K562 (cell line): Measurements from ENCODE around the gene UBE2C. TPM values are rescaled to one million over a fixed set of nuclear protein-coding genes. Genes with fewer than 3 reads are reported as not detected.

Experiments
- ADNP ChIP-seq: fragments of 200-800 bp; sonication (Bioruptor generic); IDR thresholded peaks from 2 replicates; pipeline ENCODE4 v1.6.1; 2016; ENCODE audit warnings: missing genetic modification characterization, missing compliant biosample characterization
- BACH1 ChIP-seq: fragments of 200-800 bp; sonication (Bioruptor generic); IDR thresholded peaks from 2 replicates; pipeline ENCODE4 v1.6.1; 2016; ENCODE audit warnings: missing genetic modification characterization, missing compliant biosample characterization
- C11orf30 ChIP-seq: fragments of 450-650 bp; IDR thresholded peaks from 2 replicates; pipeline ENCODE4 v1.6.1; 2016; ENCODE audit warnings: low read depth, mild to moderate bottlenecking
- CBFA2T3 ChIP-seq: fragments of 450-650 bp; IDR thresholded peaks from 2 replicates; pipeline ENCODE4 v1.6.1; 2017
- DPF2 ChIP-seq: fragments of 450-650 bp; IDR thresholded peaks from 2 replicates; pipeline ENCODE4 v1.6.1; 2016
- FOXK2 ChIP-seq, 2 experiments: fragments of 450-650 bp; IDR thresholded peaks in 1 of 2; conservative IDR thresholded peaks in 1 of 2; 2 replicates each; pipeline ENCODE4 v1.6.1; 2016; ENCODE audit warnings: low read depth in 2 of 2, mild to moderate bottlenecking in 1 of 2
- JUN ChIP-seq, 2 experiments: sonication (generic) in 1 of 2; formaldehyde crosslinking in 1 of 2; IDR thresholded peaks; 2 replicates each; pipeline versions ENCODE4 v1.6.1 to v1.8.0; 2012 to 2022; ENCODE audit warnings: borderline replicate concordance in 2 of 2, mild to moderate bottlenecking in 2 of 2, improper control_type of control experiment in 1 of 2, low read depth in 1 of 2, low read length in 1 of 2, missing genetic modification reagents in 1 of 2
- JUND ChIP-seq, 2 experiments: IDR thresholded peaks; 2 replicates in 1 of 2; 3 replicates in 1 of 2; pipeline ENCODE4 v1.6.1; 2011; ENCODE audit warnings: borderline replicate concordance in 2 of 2, low read depth in 2 of 2, low read length in 2 of 2, improper control_type of control experiment in 1 of 2, missing biosample characterization in 1 of 2, missing genetic modification characterization in 1 of 2, missing genetic modification reagents in 1 of 2
- LEF1 ChIP-seq: fragments of 450-650 bp; IDR thresholded peaks from 2 replicates; pipeline ENCODE4 v1.6.1; 2016; ENCODE audit warnings: mild to moderate bottlenecking
- MAZ ChIP-seq, 2 experiments: fragments of 450-650 bp in 1 of 2; sonication (generic) in 1 of 2; formaldehyde crosslinking; IDR thresholded peaks in 1 of 2; conservative IDR thresholded peaks in 1 of 2; 2 replicates each; pipeline versions ENCODE4 v1.4.0 to v1.5.0; 2020; ENCODE audit warnings: mild to moderate bottlenecking in 1 of 2, missing genetic modification reagents in 1 of 2
- MEIS2 ChIP-seq: fragments of 450-650 bp; IDR thresholded peaks from 2 replicates; pipeline ENCODE4 v1.6.1; 2014; ENCODE audit warnings: mild to moderate bottlenecking; ENCODE audit not compliant: partially characterized antibody
- SFPQ ChIP-seq: fragments of 200-400 bp; formaldehyde crosslinking; IDR thresholded peaks from 2 replicates; pipeline ENCODE4 v1.6.1; 2017; ENCODE audit warnings: mild to moderate bottlenecking, low read depth, low read length, moderate library complexity
- SMARCA4 ChIP-seq: fragments of 450-650 bp; IDR thresholded peaks from 2 replicates; pipeline ENCODE4 v1.6.1; 2016
- ZBTB7A ChIP-seq: IDR thresholded peaks from 2 replicates; pipeline ENCODE4 v1.6.1; 2011; ENCODE audit warnings: low read depth, mild to moderate bottlenecking, low read length, moderate library complexity, borderline replicate concordance; ENCODE audit not compliant: control insufficient read depth
- ZNF316 ChIP-seq: fragments of 450-650 bp; IDR thresholded peaks from 2 replicates; pipeline ENCODE4 v1.6.1; 2016
- ZNF384 ChIP-seq: IDR thresholded peaks from 2 replicates; pipeline ENCODE4 v1.6.1; 2012; ENCODE audit warnings: low read depth, low read length, improper control_type of control experiment
- ZNF395 ChIP-seq: fragments of 200-800 bp; sonication (Bioruptor generic); IDR thresholded peaks from 2 replicates; pipeline ENCODE4 v1.6.1; 2017; ENCODE audit warnings: missing genetic modification characterization, missing compliant biosample characterization
- ZNF584 ChIP-seq: fragments of 200-800 bp; sonication (Bioruptor generic); IDR thresholded peaks from 2 replicates; pipeline ENCODE4 v1.6.1; 2016; ENCODE audit warnings: low read depth, mild to moderate bottlenecking, missing genetic modification characterization, missing compliant biosample characterization
- polyA plus RNA-seq, 8 experiments: library from polyadenylated mRNA; depleted of rRNA in 4 of 8; stranded (reverse) in 5 of 8; unstranded in 3 of 8; fragments of >200 nt; fragmentation: Nextera tagmentation in 2 of 8; fragmentation: Illumina TruSeq in 1 of 8; extraction: Ambion mirVana in 2 of 8; extraction: Trizol in 1 of 8; gene quantifications; 2 replicates each; pipeline versions ENCODE4 v1.2.1 to v1.2.3, GENCODE V29; 2011 to 2014; ENCODE audit warnings: inconsistent platforms in 1 of 8, missing spikeins in 1 of 8
- total RNA-seq, 7 experiments: library from RNA; depleted of rRNA in 6 of 7; stranded (reverse); fragments of >200 nt in 6 of 7; fragmentation: Illumina TruSeq in 2 of 7; extraction: Trizol in 2 of 7; gene quantifications; 2 replicates each; pipeline versions ENCODE4 v1.2.1 to v1.2.3, GENCODE V29; 2011 to 2021; ENCODE audit warnings: low replicate concordance in 1 of 7
- TF ChIP-seq, protein P1 (sequence below), 2 experiments: IDR thresholded peaks; 2 replicates each; pipeline ENCODE4 v1.6.1; 2012; ENCODE audit warnings: improper control_type of control experiment in 2 of 2, low read depth in 2 of 2, low read length in 2 of 2, borderline replicate concordance in 1 of 2

The UBE2C gene
- total and polyA plus RNA-seq, 9 of the 15 experiments (the other 6 are each of a cell fraction or from before 2014, with no cell fraction given), result 0.51 to 1.6 (median 0.69) TPM

DNA sequence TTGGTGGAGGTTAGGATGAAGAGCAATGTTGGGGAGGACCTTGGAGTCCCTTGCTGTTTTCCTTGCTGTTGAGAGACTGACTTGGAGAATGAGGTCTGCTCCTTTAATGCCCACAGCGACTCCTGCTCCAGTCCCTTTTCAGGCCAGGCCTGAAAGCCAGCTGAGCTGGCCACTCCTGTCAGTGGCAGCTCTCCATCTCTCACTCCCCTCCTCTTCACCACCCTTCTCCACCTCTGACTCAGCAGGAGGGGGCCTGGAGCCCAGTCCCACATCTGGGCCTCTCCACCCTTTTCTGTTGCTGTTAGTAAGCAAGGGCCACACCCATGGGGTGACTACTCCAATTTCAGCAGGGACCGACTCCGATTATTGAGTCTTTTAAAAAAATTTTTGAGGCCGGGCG is 23.4 kb downstream of the UBE2C start (continued):
- no peak for TF ChIP-seq ZNF395 (CRISPR knock-in tag)
- TF ChIP-seq MEIS2, result peak; percentile 48
- peak; percentile 49; the same call in 1 of the 2 replicates for TF ChIP-seq CBFA2T3
- 0 out of 2 replicates have a peak, but pooled peaks have one; percentile 13 for TF ChIP-seq JUN (IDR thresholded peaks at IDR 0.05; ENCODE audit: borderline replicate concordance, low read depth, low read length)
- no peak for TF ChIP-seq JUN (CRISPR knock-in tag; IDR thresholded peaks at IDR 0.05; ENCODE audit: borderline replicate concordance)
- TF ChIP-seq DPF2, result peak; percentile 57; the same call in 1 of the 2 replicates
- peak; percentile 75 for TF ChIP-seq C11orf30
- TF ChIP-seq FOXK2 (conservative IDR thresholded peaks at IDR 0.05 in 1 of 2, IDR thresholded peaks at IDR 0.05 in 1 of 2; ENCODE audit: low read depth in 2 of 2), result peak; percentile 58 to 63; a peak in 3 of 4 replicates
- TF ChIP-seq ZNF316, result peak; percentile 76
- TF ChIP-seq ZNF584, result no peak
- no peak for TF ChIP-seq BACH1 (tag)
- TF ChIP-seq ZBTB7A, result peak; percentile 62; the same call in 1 of the 2 replicates
- TF ChIP-seq MAZ (CRISPR knock-in tag; conservative IDR thresholded peaks at IDR 0.05 in 1 of 2, IDR thresholded peaks at IDR 0.05 in 1 of 2), result peak in 1 of 2 experiments; percentile 42; a peak in 1 of 4 replicates
- TF ChIP-seq SFPQ, result no peak
- peak; percentile 74 for TF ChIP-seq JUND (IDR thresholded peaks at IDR 0.05; ENCODE audit: borderline replicate concordance, low read depth, low read length)
- peak; percentile 45; the same call in 1 of the 3 replicates for TF ChIP-seq JUND (tag; IDR thresholded peaks at IDR 0.05; ENCODE audit: borderline replicate concordance, low read depth, low read length)
- TF ChIP-seq LEF1, result 0 out of 2 replicates have a peak, but pooled peaks have one; percentile 29
- TF ChIP-seq, protein P1, sequence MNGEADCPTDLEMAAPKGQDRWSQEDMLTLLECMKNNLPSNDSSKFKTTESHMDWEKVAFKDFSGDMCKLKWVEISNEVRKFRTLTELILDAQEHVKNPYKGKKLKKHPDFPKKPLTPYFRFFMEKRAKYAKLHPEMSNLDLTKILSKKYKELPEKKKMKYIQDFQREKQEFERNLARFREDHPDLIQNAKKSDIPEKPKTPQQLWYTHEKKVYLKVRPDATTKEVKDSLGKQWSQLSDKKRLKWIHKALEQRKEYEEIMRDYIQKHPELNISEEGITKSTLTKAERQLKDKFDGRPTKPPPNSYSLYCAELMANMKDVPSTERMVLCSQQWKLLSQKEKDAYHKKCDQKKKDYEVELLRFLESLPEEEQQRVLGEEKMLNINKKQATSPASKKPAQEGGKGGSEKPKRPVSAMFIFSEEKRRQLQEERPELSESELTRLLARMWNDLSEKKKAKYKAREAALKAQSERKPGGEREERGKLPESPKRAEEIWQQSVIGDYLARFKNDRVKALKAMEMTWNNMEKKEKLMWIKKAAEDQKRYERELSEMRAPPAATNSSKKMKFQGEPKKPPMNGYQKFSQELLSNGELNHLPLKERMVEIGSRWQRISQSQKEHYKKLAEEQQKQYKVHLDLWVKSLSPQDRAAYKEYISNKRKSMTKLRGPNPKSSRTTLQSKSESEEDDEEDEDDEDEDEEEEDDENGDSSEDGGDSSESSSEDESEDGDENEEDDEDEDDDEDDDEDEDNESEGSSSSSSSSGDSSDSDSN (IDR thresholded peaks at IDR 0.05; ENCODE audit: borderline replicate concordance in 1 of 2, low read depth in 2 of 2, low read length in 2 of 2), result 0 out of 4 replicates have a peak, but pooled peaks of 1 of the 2 experiments have one; percentile 45
- peak; percentile 51; the same call in 1 of the 2 replicates for TF ChIP-seq SMARCA4
- peak; percentile 8; the same call in 1 of the 2 replicates for TF ChIP-seq ZNF384
- TF ChIP-seq ADNP (tag), result no peak
